Measurements from ENCODE around the gene MNS1. TPM values are rescaled to one million over a fixed set of nuclear protein-coding genes. Genes with fewer than 3 reads are reported as not detected.

Gene MNS1
- total and polyA plus RNA-seq, 2 of the 13 experiments (the other 11 are each of a cell fraction or from before 2014, with no cell fraction given), result 0.22 to 1.7 TPM

DNA sequence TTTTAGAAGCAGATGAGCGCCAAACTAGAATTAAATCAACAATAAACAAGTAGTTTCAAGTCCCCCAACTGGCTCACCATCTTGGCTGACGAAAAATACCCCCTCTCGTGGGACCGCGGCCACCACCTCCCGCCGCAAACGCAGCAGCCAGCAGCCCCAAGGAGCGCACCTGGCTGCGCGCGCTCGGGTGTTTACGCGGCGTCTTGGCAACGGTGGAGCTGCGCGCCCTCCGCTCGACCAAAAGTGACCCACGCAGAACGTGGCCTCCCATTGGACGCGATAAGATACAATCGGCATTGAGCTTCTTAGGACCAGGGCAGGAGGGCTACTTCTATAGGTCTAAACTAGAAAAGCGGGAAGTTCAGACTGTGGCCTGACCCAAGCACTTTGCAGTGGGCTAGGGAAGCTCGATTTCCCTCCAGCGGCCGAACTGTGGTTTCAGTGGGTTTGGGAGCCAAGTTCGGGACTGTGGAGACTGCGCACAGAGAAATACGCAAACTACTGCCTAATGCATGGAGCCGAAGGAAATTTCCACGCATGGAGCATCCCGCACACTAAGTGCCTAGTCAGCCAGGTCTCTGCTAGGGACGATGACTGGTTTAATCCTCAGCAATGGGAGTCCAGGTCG, at the start of gene MNS1 (continued):
- TF ChIP-seq ZHX1 (CRISPR knock-in tag; IDR thresholded peaks at IDR 0.05; ENCODE audit: low read depth), result no peak
- peak; percentile 37 for TF ChIP-seq ZNF883 (CRISPR knock-in tag; IDR thresholded peaks at IDR 0.05; ENCODE audit: not compliant biosample characterization)
- 0 out of 2 replicates have a peak, but pooled peaks have one; percentile 51 for TF ChIP-seq ARNT2 (CRISPR knock-in tag; IDR thresholded peaks at IDR 0.05; ENCODE audit: low read depth)
- TF ChIP-seq, protein P1, sequence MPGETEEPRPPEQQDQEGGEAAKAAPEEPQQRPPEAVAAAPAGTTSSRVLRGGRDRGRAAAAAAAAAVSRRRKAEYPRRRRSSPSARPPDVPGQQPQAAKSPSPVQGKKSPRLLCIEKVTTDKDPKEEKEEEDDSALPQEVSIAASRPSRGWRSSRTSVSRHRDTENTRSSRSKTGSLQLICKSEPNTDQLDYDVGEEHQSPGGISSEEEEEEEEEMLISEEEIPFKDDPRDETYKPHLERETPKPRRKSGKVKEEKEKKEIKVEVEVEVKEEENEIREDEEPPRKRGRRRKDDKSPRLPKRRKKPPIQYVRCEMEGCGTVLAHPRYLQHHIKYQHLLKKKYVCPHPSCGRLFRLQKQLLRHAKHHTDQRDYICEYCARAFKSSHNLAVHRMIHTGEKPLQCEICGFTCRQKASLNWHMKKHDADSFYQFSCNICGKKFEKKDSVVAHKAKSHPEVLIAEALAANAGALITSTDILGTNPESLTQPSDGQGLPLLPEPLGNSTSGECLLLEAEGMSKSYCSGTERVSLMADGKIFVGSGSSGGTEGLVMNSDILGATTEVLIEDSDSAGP (CRISPR knock-in tag; IDR thresholded peaks at IDR 0.05; ENCODE audit: borderline replicate concordance), result peak; percentile 31; the same call in 1 of the 2 replicates
- TF ChIP-seq ZBTB20 (CRISPR knock-in tag; IDR thresholded peaks at IDR 0.05; ENCODE audit: borderline replicate concordance, low read depth), result no peak
- peak; percentile 84 for TF ChIP-seq POGZ (CRISPR knock-in tag; IDR thresholded peaks at IDR 0.05)
- TF ChIP-seq NRL (CRISPR knock-in tag; IDR thresholded peaks at IDR 0.05; ENCODE audit: borderline replicate concordance), result peak; percentile 72; the same call in 1 of the 2 replicates
- no peak for TF ChIP-seq MED1 (CRISPR knock-in tag; IDR thresholded peaks at IDR 0.05)
- TF ChIP-seq, protein P2, sequence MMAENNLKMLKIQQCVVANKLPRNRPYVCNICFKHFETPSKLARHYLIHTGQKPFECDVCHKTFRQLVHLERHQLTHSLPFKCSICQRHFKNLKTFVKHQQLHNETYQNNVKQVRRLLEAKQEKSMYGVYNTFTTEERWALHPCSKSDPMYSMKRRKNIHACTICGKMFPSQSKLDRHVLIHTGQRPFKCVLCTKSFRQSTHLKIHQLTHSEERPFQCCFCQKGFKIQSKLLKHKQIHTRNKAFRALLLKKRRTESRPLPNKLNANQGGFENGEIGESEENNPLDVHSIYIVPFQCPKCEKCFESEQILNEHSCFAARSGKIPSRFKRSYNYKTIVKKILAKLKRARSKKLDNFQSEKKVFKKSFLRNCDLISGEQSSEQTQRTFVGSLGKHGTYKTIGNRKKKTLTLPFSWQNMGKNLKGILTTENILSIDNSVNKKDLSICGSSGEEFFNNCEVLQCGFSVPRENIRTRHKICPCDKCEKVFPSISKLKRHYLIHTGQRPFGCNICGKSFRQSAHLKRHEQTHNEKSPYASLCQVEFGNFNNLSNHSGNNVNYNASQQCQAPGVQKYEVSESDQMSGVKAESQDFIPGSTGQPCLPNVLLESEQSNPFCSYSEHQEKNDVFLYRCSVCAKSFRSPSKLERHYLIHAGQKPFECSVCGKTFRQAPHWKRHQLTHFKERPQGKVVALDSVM (CRISPR knock-in tag; IDR thresholded peaks at IDR 0.05), result no peak
- no peak; the same call in 1 of the 2 replicates for TF ChIP-seq ZHX2 (IDR thresholded peaks at IDR 0.05; ENCODE audit: low read depth)
- no peak for TF ChIP-seq ZHX2 (CRISPR knock-in tag; IDR thresholded peaks at IDR 0.05; ENCODE audit: borderline replicate concordance)
- no peak for TF ChIP-seq PRPF4 (IDR thresholded peaks at IDR 0.05; ENCODE audit: low read depth, low read length, poor library complexity, severe bottlenecking)
- TF ChIP-seq ZNF7 (CRISPR knock-in tag; IDR thresholded peaks at IDR 0.05), result no peak
- TF ChIP-seq TEF (CRISPR knock-in tag; IDR thresholded peaks at IDR 0.05), result no peak
- TF ChIP-seq SOX5 (CRISPR knock-in tag; IDR thresholded peaks at IDR 0.05; ENCODE audit: borderline replicate concordance), result no peak
